K562 (cell line): ENCODE results near the gene MAP4. TPM values are rescaled to one million over a fixed set of nuclear protein-coding genes. Genes with fewer than 3 reads are reported as not detected.
A peak's percentile ranks its signal among the peaks of the same experiment; 100 is the strongest.
"Not testable (repeated sequence)": the region's sequence is repeated elsewhere in the genome, so short reads cannot be mapped to it uniquely, and the experiment has no call there.

Source experiments
- ATAC-seq: fragments of 200-7000 bp; cut with Tn5 transposase; 3 replicates; pipeline ENCODE4 v1.9.1; 2020; ENCODE audit warnings: moderate library complexity
- BruUV-seq: library from RNA; stranded (reverse); fragments of 400-500 nt; replicated peaks from 2 replicates; lab custom pipeline; 2021; lab: Mats Ljungman, UMichigan
- CTCF ChIA-PET: fragments of 300-600 bp; formaldehyde crosslinking; extraction: SDS; loops from one replicate; lab custom pipeline; 2021; ENCODE audit warnings: low intra/inter-chr PET ratio; lab: Yijun Ruan, JAX
- POLR2A ChIA-PET: fragments of 300-600, 350-650 bp; sonication (Branson Sonifier 250); formaldehyde crosslinking; extraction: SDS; loops from one replicate; lab custom pipeline; 2021; ENCODE audit warnings: antibody characterized with exemption, inconsistent platforms; lab: Yijun Ruan, JAX
- DNase-seq, 4 experiments: peaks; one replicate each; pipeline versions ENCODE4 v3.0.0 to v3.0.0-alpha.2; 2011 to 2018; ENCODE audit warnings: low spot score in 3 of 4, mixed read lengths in 3 of 4; ENCODE audit errors: extremely low read depth in 1 of 4
- FAIRE-seq: peaks from 2 replicates; lab custom pipeline; 2011; peaks lifted over from hg19 to GRCh38; lab: Jason Lieb, UNC
- H2AFZ ChIP-seq: 2 replicates; pipeline ENCODE4 v1.6.0; 2011; ENCODE audit warnings: low read depth, low read length, control low read depth, inconsistent platforms
- H3K27ac ChIP-seq: fragments of 200-600 bp; 3 replicates; pipeline ENCODE4 v1.8.0; 2011; ENCODE audit warnings: low read depth, mild to moderate bottlenecking, control low read depth, inconsistent platforms, low read length, moderate library complexity, mixed read lengths; ENCODE audit errors: extremely low read depth
- H3K27me3 ChIP-seq, 2 experiments: fragments of 300-600 bp in 1 of 2; 2 replicates in 1 of 2; 3 replicates in 1 of 2; pipeline versions ENCODE4 v1.6.0 to v1.8.0; 2011; ENCODE audit warnings: inconsistent platforms in 2 of 2, low read length in 2 of 2, mild to moderate bottlenecking in 1 of 2, mixed read lengths in 1 of 2, moderate library complexity in 1 of 2; ENCODE audit not compliant: control insufficient read depth in 2 of 2, insufficient read depth in 2 of 2
- H3K36me3 ChIP-seq: fragments of 300-600 bp; 3 replicates; pipeline ENCODE4 v1.8.0; 2011; ENCODE audit warnings: mild to moderate bottlenecking, low read length, inconsistent platforms; ENCODE audit not compliant: control insufficient read depth, insufficient read depth
- H3K4me1 ChIP-seq, 2 experiments: fragments of 200-600 bp in 1 of 2; replicated peaks in 1 of 2; 2 replicates in 1 of 2; 3 replicates in 1 of 2; pipeline versions ENCODE4 v1.5.1 to v1.8.0; 2011; ENCODE audit warnings: inconsistent platforms in 2 of 2, low read length in 2 of 2, mild to moderate bottlenecking in 1 of 2, mixed read lengths in 1 of 2, moderate library complexity in 1 of 2; ENCODE audit not compliant: control insufficient read depth in 2 of 2, insufficient read depth in 2 of 2
- H3K4me2 ChIP-seq: 2 replicates; pipeline ENCODE4 v1.6.1; 2011; ENCODE audit warnings: low read length, control low read depth, inconsistent platforms, mixed read lengths; ENCODE audit not compliant: insufficient read depth
- H3K4me3 ChIP-seq: fragments of 200-600 bp; sonication (generic), shearing (Covaris generic); 2 replicates; pipeline ENCODE4 v1.5.1; 2016; ENCODE audit warnings: control low read depth, inconsistent platforms
- H3K79me2 ChIP-seq: fragments of 200-600 bp; 3 replicates; pipeline ENCODE4 v1.8.0; 2011; ENCODE audit warnings: low read length, inconsistent platforms; ENCODE audit not compliant: control insufficient read depth, insufficient read depth
- H3K9ac ChIP-seq, 2 experiments: 2 replicates each; pipeline versions ENCODE4 v1.6.0 to v1.6.1; 2011; ENCODE audit warnings: low read depth in 2 of 2, low read length in 2 of 2, control low read depth in 1 of 2, inconsistent platforms in 1 of 2, mild to moderate bottlenecking in 1 of 2, mixed read lengths in 1 of 2; ENCODE audit not compliant: insufficient read depth in 1 of 2
- H3K9me1 ChIP-seq: one replicate; pipeline ENCODE4 v1.6.0; 2011; ENCODE audit warnings: inconsistent platforms, mild to moderate bottlenecking, low read length, moderate library complexity; ENCODE audit not compliant: control insufficient read depth, insufficient read depth
- H3K9me3 ChIP-seq: replicated peaks from 2 replicates; pipeline ENCODE4 v1.5.1; 2011; ENCODE audit warnings: low read depth, low read length, inconsistent platforms; ENCODE audit not compliant: control insufficient read depth, insufficient read depth
- H4K20me1 ChIP-seq: replicated peaks from 2 replicates; pipeline ENCODE4 v1.6.1; 2011; ENCODE audit warnings: low read length, inconsistent platforms, mixed read lengths; ENCODE audit not compliant: control insufficient read depth, insufficient read depth
- CREB1 ChIP-seq, 2 experiments: sonication (generic) in 1 of 2; formaldehyde crosslinking in 1 of 2; IDR thresholded peaks; 2 replicates each; pipeline versions ENCODE4 v1.6.1 to v1.8.0; 2012 to 2022; ENCODE audit warnings: inconsistent platforms in 1 of 2, mild to moderate bottlenecking in 1 of 2, missing genetic modification reagents in 1 of 2, moderate library complexity in 1 of 2
- ESRRA ChIP-seq: fragments of 450-650 bp; IDR thresholded peaks from 2 replicates; pipeline ENCODE4 v1.6.1; 2014; ENCODE audit warnings: low read depth, mild to moderate bottlenecking, moderate library complexity, borderline replicate concordance
- HNRNPLL ChIP-seq: fragments of 200-400 bp; formaldehyde crosslinking; IDR thresholded peaks from 2 replicates; pipeline ENCODE4 v1.6.1; 2017; ENCODE audit warnings: low read length, low read depth, mild to moderate bottlenecking; ENCODE audit not compliant: poor library complexity, severe bottlenecking
- L3MBTL2 ChIP-seq: fragments of 450-650 bp; IDR thresholded peaks from 2 replicates; pipeline ENCODE4 v1.6.1; 2016; ENCODE audit warnings: mild to moderate bottlenecking, moderate library complexity
- NCOR1 ChIP-seq: fragments of 450-650 bp; IDR thresholded peaks from 2 replicates; pipeline ENCODE4 v1.6.1; 2016; ENCODE audit warnings: mild to moderate bottlenecking, moderate library complexity
- ZNF175 ChIP-seq: fragments of 200-800 bp; sonication (Bioruptor generic); IDR thresholded peaks from 2 replicates; pipeline ENCODE4 v1.6.1; 2016; ENCODE audit warnings: low read depth, mild to moderate bottlenecking, missing genetic modification characterization, missing compliant biosample characterization
- ZNF217 ChIP-seq: sonication (generic); formaldehyde crosslinking; IDR thresholded peaks from 2 replicates; pipeline ENCODE4 v1.8.0; 2022; ENCODE audit warnings: mild to moderate bottlenecking, missing genetic modification reagents
- WGBS: fragments of 100-300 bp; shearing (Covaris generic); methylation state at CpG from one replicate; pipeline ENCODE4 v1.1.6; 2016; ENCODE audit warnings: low coverage, mixed read lengths; ENCODE audit not compliant: insufficient coverage; ENCODE audit errors: missing lambda C conversion rate; 5-methylcytosine and 5-hydroxymethylcytosine counted together
- in situ Hi-C: fragments of 300-500 bp; cut with MboI; formaldehyde crosslinking; loops from 4 replicates; pipeline ENCODE4 v1.15.0; 2018; ENCODE audit warnings: inconsistent platforms, mixed read lengths
- intact Hi-C: fragments of 100-400 bp; cut with micrococcal nuclease; formaldehyde crosslinking; loops from 2 replicates; pipeline ENCODE4 v1.14.2; 2022
- polyA plus RNA-seq, 8 experiments: library from polyadenylated mRNA; depleted of rRNA in 4 of 8; stranded (reverse) in 5 of 8; unstranded in 3 of 8; fragments of >200 nt; fragmentation: Nextera tagmentation in 2 of 8; fragmentation: Illumina TruSeq in 1 of 8; extraction: Ambion mirVana in 2 of 8; extraction: Trizol in 1 of 8; gene quantifications; 2 replicates each; pipeline versions ENCODE4 v1.2.1 to v1.2.3, GENCODE V29; 2011 to 2014; ENCODE audit warnings: inconsistent platforms in 1 of 8, missing spikeins in 1 of 8
- total RNA-seq, 7 experiments: library from RNA; depleted of rRNA in 6 of 7; stranded (reverse); fragments of >200 nt in 6 of 7; fragmentation: Illumina TruSeq in 2 of 7; extraction: Trizol in 2 of 7; gene quantifications; 2 replicates each; pipeline versions ENCODE4 v1.2.1 to v1.2.3, GENCODE V29; 2011 to 2021; ENCODE audit warnings: low replicate concordance in 1 of 7
- TF ChIP-seq, protein P1 (sequence below): sonication (generic); formaldehyde crosslinking; IDR thresholded peaks from 2 replicates; pipeline ENCODE4 v1.8.0; 2022; ENCODE audit warnings: mild to moderate bottlenecking, missing genetic modification reagents, borderline replicate concordance
- TF ChIP-seq, protein P2 (sequence below): fragments of 200-400 bp; formaldehyde crosslinking; IDR thresholded peaks from 2 replicates; pipeline ENCODE4 v1.6.1; 2017; ENCODE audit warnings: mild to moderate bottlenecking, low read depth, low read length, moderate library complexity

MAP4 gene
- total and polyA plus RNA-seq, 9 of the 15 experiments (the other 6 are each of a cell fraction or from before 2014, with no cell fraction given) = 13.3 to 141 (median 36.8) TPM

DNA sequence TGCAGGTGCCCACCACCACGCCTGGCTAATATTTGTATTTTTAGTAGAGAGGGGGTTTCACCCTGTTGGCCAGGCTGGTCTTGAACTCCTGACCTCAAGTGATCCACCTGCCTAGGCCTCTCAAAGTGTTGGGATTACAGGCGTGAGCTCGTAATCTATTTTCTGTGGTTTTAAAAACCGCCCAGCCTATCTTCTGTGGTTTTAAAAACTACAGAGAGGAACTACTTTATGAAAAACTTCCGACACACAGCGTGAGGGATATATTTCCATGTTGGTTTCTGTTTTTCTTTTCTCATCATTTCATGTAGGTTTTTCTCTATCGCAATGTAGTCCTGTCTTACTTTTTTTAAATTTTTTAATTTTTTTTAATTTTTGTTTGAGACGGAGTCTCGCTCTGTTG, 186.7 kb downstream of the MAP4 start:
- in situ Hi-C loops = loop anchor here (25.0 kb wide), 1 partner anchor 1408 kb away; no protein-coding TSS in a partner anchor
- H3K9ac ChIP-seq, ATAC-seq, H3K4me3 ChIP-seq, H3K27me3 ChIP-seq, H2AFZ ChIP-seq, H3K9me3 ChIP-seq, intact Hi-C loops, BruUV-seq, H3K4me2 ChIP-seq, H3K27ac ChIP-seq, FAIRE-seq, CTCF ChIA-PET, DNase-seq, H3K9me1 ChIP-seq, H4K20me1 ChIP-seq: not testable (repeated sequence)
- peak; percentile 20; the same call in 1 of the 2 replicates for TF ChIP-seq ESRRA
- H3K4me1 ChIP-seq = peaks cover 10 to 13% of the 10 kb centered on the region in 2 experiments; a peak in 4 of 5 replicates
- H3K36me3 ChIP-seq = peaks cover 80% of the 10 kb centered on the region
- H3K79me2 ChIP-seq = peaks cover 41% of the 10 kb centered on the region
- 76% methylated on average over 9 of the region's 9 CpGs for WGBS
- POLR2A ChIA-PET = interaction anchor here (5.3 kb wide), 1 partner anchor 7 kb away, joined by 54 read pairs; no protein-coding TSS in a partner anchor

DNA sequence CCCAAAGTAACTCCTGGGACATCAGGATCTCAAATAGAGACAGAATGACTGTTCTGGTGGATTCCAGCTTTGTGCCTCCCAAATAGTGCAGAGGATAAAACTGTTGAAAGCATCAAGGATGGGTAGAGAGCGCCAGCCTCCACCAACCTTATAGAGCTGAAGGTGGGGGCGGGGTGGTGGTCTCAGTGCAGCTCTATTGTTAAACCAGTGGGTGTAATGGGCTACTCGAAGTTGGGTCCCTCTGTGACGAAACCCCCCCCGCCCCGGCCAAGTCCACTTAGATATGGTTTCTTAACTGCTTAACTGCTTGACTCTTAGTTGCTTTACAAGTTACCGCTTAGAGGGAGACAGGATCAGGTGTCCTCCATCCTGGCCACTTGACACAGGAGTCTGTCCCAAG, 190.6 kb downstream of the MAP4 start:
- intact Hi-C loops (loop anchor here (2.0 kb wide), 1 partner anchor 23 kb away; the partner anchor contains the start of gene DHX30), in situ Hi-C loops (loop anchor here (25.0 kb wide), 1 partner anchor 1412 kb away; no protein-coding TSS in a partner anchor)
- no peaks in the 10 kb centered on the region for H3K9me3 ChIP-seq
- no TSS peak for BruUV-seq
- H3K4me2 ChIP-seq = peak overlapping the region; percentile 99
- H4K20me1 ChIP-seq = 0 out of 2 replicates have a peak, but pooled peaks cover 5% of the 10 kb centered on the region
- peaks cover 43% of the 10 kb centered on the region for H3K79me2 ChIP-seq
- H3K36me3 ChIP-seq = peaks cover 41% of the 10 kb centered on the region
- peak overlapping the region; percentile 90 for H3K4me3 ChIP-seq
- peak overlapping the region; percentile 95 for H3K9ac ChIP-seq
- FAIRE-seq (peak; percentile 67), ATAC-seq (peak; percentile 31), DNase-seq (peak; percentile 43 to 63 (median 58))
- peak overlapping the region; percentile 98 for H2AFZ ChIP-seq
- no peaks in the 10 kb centered on the region for H3K27me3 ChIP-seq
- peaks cover 14 to 18% of the 10 kb centered on the region in 2 experiments; a peak in 4 of 5 replicates for H3K4me1 ChIP-seq
- no peaks in the 10 kb centered on the region for H3K9me1 ChIP-seq
- ChIA-PET CTCF (interaction anchor here (0.6 to 3.2 kb wide), 4 partner anchors 22 to 326 kb away, joined by 3 to 13 read pairs (median 3); no protein-coding TSS in a partner anchor), POLR2A (interaction anchor here (0.5 to 5.3 kb wide), 17 partner anchors 8 to 532 kb away, joined by 3 to 54 read pairs (median 6); no protein-coding TSS in a partner anchor)
- H3K27ac ChIP-seq = peak overlapping the region; percentile 92
- under 1% methylated on average over 7 of the region's 7 CpGs for WGBS
- TF ChIP-seq HNRNPLL (no peak), L3MBTL2 (no peak), CREB1 (IDR thresholded peaks at IDR 0.05) (no peak), CREB1 (CRISPR knock-in tag; IDR thresholded peaks at IDR 0.05) (peak; percentile 11), ZNF217 (CRISPR knock-in tag) (0 out of 2 replicates have a peak, but pooled peaks have one; percentile 34), ZNF175 (CRISPR knock-in tag) (no peak), NCOR1 (no peak)
- TF ChIP-seq, protein P1, sequence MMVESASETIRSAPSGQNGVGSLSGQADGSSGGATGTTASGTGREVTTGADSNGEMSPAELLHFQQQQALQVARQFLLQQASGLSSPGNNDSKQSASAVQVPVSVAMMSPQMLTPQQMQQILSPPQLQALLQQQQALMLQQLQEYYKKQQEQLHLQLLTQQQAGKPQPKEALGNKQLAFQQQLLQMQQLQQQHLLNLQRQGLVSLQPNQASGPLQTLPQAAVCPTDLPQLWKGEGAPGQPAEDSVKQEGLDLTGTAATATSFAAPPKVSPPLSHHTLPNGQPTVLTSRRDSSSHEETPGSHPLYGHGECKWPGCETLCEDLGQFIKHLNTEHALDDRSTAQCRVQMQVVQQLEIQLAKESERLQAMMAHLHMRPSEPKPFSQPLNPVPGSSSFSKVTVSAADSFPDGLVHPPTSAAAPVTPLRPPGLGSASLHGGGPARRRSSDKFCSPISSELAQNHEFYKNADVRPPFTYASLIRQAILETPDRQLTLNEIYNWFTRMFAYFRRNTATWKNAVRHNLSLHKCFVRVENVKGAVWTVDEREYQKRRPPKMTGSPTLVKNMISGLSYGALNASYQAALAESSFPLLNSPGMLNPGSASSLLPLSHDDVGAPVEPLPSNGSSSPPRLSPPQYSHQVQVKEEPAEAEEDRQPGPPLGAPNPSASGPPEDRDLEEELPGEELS (CRISPR knock-in tag) = 0 out of 2 replicates have a peak, but pooled peaks have one; percentile 18
- TF ChIP-seq, protein P2, sequence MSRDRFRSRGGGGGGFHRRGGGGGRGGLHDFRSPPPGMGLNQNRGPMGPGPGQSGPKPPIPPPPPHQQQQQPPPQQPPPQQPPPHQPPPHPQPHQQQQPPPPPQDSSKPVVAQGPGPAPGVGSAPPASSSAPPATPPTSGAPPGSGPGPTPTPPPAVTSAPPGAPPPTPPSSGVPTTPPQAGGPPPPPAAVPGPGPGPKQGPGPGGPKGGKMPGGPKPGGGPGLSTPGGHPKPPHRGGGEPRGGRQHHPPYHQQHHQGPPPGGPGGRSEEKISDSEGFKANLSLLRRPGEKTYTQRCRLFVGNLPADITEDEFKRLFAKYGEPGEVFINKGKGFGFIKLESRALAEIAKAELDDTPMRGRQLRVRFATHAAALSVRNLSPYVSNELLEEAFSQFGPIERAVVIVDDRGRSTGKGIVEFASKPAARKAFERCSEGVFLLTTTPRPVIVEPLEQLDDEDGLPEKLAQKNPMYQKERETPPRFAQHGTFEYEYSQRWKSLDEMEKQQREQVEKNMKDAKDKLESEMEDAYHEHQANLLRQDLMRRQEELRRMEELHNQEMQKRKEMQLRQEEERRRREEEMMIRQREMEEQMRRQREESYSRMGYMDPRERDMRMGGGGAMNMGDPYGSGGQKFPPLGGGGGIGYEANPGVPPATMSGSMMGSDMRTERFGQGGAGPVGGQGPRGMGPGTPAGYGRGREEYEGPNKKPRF = no peak
